Mucosa of descending colon (tissue), 3 donors: ENCODE data around the gene SORCS2. TPM values are rescaled to one million over a fixed set of nuclear protein-coding genes. Genes with fewer than 3 reads are reported as not detected.

Experiments
- ATAC-seq: fragments of 200-7000 bp; cut with Tn5 transposase; one replicate; pipeline ENCODE4 v1.9.1; 2020; ENCODE audit warnings: mild to moderate bottlenecking, moderate library complexity
- DNase-seq, 3 donors: peaks; one replicate each; pipeline ENCODE4 v3.0.0-alpha.2; 2020
- H3K36me3 ChIP-seq: fragments of 200-600 bp; one replicate; pipeline ENCODE4 v1.8.0; 2021; ENCODE audit warnings: low read depth, mild to moderate bottlenecking
- H3K4me1 ChIP-seq: fragments of 200-600 bp; one replicate; pipeline ENCODE4 v1.8.0; 2021; ENCODE audit warnings: low read depth, mild to moderate bottlenecking
- H3K4me3 ChIP-seq: fragments of 200-600 bp; one replicate; pipeline ENCODE4 v1.8.0; 2021; ENCODE audit warnings: mild to moderate bottlenecking
- H3K9me3 ChIP-seq: fragments of 200-600 bp; one replicate; pipeline ENCODE4 v1.8.0; 2021; ENCODE audit warnings: mild to moderate bottlenecking
- intact Hi-C, 2 donors: fragments of 100-400 bp; cut with DNase I in 1 of 2; cut with micrococcal nuclease in 1 of 2; formaldehyde crosslinking; loops; one replicate each; pipeline versions ENCODE4 v1.11.0 to v1.11.1; 2022; cut with DNase I, micrococcal nuclease
- total RNA-seq, 3 donors: library from RNA; stranded (reverse); fragmentation: NEBNext Ultra II Directional in 2 of 3; extraction: Animal tissue kit (Norgen Biotek cat#: 25700) in 2 of 3; gene quantifications; one replicate each; pipeline versions ENCODE4 v1.2.1 to v1.2.4, GENCODE V29; 2021 to 2023
- TF ChIP-seq, protein P1 (sequence below): fragments of 200-600 bp; IDR thresholded peaks from one replicate; pipeline ENCODE4 v1.8.0; 2022; ENCODE audit warnings: antibody characterized with exemption, mild to moderate bottlenecking
- donor health status: DM: no; HTN: no; CAD: no; lungs with moderate emphysema.
- donor health status: DM: no; HTN: no; CAD: no.
- donor health status: DM: no; HTN: yes; CAD: no.

Gene SORCS2
- total RNA-seq, 3 donors from 2014 or later: 0.20 to 3.1 (median 1.5) TPM

DNA sequence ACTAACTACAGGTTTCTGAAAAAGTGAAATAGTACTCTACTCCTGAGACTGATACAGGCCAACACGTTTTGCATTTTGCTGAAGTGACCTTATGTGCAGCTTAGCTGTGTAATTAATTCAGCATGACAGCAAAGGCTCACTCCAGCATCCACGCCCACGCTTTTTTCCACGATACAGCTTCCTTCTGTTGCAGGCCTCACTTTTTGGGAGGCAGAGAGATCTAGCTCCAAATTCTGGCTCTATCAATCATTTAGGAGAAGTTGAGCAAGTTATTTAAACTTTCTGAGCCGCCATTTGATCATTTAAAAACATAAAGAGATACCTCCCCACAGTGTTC, 587.1 kb downstream of the SORCS2 start:
- Histone ChIP-seq H3K9me3 (no peaks in the 10 kb centered on the region), H3K4me3 (no peak overlapping the region), H3K4me1 (peaks cover 10% of the 10 kb centered on the region), H3K36me3 (no peaks in the 10 kb centered on the region)
- DNase-seq (no peak), ATAC-seq (no peak)
- TF ChIP-seq, protein P1, sequence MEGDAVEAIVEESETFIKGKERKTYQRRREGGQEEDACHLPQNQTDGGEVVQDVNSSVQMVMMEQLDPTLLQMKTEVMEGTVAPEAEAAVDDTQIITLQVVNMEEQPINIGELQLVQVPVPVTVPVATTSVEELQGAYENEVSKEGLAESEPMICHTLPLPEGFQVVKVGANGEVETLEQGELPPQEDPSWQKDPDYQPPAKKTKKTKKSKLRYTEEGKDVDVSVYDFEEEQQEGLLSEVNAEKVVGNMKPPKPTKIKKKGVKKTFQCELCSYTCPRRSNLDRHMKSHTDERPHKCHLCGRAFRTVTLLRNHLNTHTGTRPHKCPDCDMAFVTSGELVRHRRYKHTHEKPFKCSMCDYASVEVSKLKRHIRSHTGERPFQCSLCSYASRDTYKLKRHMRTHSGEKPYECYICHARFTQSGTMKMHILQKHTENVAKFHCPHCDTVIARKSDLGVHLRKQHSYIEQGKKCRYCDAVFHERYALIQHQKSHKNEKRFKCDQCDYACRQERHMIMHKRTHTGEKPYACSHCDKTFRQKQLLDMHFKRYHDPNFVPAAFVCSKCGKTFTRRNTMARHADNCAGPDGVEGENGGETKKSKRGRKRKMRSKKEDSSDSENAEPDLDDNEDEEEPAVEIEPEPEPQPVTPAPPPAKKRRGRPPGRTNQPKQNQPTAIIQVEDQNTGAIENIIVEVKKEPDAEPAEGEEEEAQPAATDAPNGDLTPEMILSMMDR: no peak
- intact Hi-C loops: no loop called here

DNA sequence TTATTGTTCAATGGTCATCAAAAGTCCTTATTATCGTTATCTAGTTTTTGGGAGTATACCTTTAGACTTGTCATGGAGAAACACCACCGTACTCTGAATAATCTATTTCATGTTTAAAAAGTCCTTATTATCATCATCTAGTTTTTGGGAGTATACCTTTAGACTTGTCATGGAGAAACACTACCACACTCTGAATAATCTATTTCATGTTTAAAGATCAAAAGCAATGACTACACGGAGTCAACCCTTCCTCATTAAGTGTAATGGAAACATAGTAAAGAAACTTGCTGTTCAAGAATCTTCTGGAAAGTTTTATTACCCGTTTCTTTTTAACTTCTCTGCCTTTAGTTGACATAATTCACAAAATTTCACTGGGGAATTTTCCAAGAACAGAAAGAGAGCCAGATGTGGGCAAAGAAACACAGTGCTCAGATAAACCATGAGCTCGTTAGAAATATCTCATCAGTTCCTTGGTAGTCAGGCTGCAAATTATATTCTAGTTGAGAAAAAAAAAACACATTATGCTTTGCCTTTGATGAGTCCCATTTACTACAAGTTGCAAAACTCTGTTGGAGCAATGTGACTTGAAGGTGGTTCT, 588.5 kb downstream of the SORCS2 start:
- DNase-seq (no peak), ATAC-seq (no peak)
- TF ChIP-seq, protein P1: no peak
- Histone ChIP-seq H3K36me3 (no peaks in the 10 kb centered on the region), H3K4me1 (peaks cover 10% of the 10 kb centered on the region), H3K4me3 (no peak overlapping the region), H3K9me3 (no peaks in the 10 kb centered on the region)
- intact Hi-C loops: no loop called here

DNA sequence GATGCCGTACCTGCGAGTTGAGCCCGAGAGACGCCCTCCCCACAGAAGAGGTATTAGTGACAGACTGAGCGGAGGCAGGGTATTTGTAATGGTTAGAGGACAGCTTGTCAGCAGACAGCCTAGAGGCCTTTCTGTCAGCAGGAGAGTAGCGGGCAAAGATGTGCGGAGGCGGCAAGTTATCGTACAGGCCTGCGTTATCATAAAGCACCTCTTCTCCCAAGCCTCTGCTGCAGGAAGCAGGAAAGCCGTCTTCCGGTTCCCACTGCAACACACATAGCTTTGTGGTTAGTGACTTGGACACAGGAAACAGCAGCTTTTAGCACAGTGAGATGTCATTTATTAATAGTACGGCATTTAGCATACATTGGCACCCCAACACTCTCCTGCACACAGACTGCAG, 589.0 kb downstream of the SORCS2 start:
- DNase-seq: no peak
- no peak overlapping the region for H3K4me3 ChIP-seq
- H3K36me3 ChIP-seq: no peaks in the 10 kb centered on the region

DNA sequence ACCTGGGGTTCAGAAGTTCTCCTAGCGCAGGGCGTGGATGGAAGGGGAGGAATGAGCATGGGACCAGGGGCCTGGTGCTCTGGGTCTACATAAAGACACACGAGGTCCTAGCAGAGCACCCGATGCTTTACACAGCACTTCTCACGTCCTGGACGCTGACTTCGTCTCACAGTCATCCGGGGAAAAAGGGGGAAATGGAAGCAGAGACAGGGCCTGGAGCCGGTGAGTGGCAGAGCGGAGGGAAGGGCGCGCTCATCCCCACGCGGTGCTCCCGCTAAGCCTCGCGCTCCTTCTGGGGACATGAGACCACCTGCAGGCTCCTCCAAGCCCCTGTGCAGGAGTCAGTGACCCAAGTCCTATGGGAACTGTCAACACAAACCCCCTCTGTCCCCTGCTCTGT, 589.7 kb downstream of the SORCS2 start:
- TF ChIP-seq, protein P1: no peak
- H3K4me1 ChIP-seq: peaks cover 10% of the 10 kb centered on the region
- H3K4me3 ChIP-seq: no peak overlapping the region
- intact Hi-C loops: no loop called here
- ATAC-seq (no peak), DNase-seq (no peak)
- no peaks in the 10 kb centered on the region for H3K9me3 ChIP-seq
- H3K36me3 ChIP-seq: no peaks in the 10 kb centered on the region

More for the DNA sequence above, 589.0 kb downstream of the SORCS2 start:
- Histone ChIP-seq H3K9me3 (no peaks in the 10 kb centered on the region), H3K4me1 (peaks cover 10% of the 10 kb centered on the region)
- intact Hi-C loops: no loop called here
- TF ChIP-seq, protein P1: no peak
- no peak for ATAC-seq

DNA sequence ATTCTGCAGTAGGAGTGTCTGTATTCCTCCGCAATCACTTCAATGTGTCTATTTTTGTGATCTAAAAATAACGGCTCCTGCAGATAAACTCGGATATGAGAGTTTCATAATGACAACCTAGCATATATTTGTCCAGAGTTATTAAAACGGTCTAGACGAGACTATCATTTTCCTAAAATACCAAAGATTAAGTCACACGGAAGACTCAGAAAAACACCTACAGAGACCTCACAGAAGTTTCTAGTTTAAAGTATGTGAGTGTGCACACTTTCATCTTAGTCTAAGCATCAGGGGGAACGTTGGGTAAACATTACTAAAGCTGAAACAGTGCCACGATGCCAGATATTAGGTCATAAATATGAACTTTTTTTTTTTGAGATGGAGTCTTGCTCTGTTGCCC, 590.4 kb downstream of the SORCS2 start:
- Histone ChIP-seq H3K36me3 (no peaks in the 10 kb centered on the region), H3K9me3 (no peaks in the 10 kb centered on the region), H3K4me3 (no peak overlapping the region), H3K4me1 (peaks cover 10% of the 10 kb centered on the region)
- no peak for ATAC-seq
- intact Hi-C loops: no loop called here
- no peak for DNase-seq
- TF ChIP-seq, protein P1: no peak

GRCh38 chr4:7783541-7783940, 591.2 kb downstream of the SORCS2 start:
- H3K36me3 ChIP-seq: no peaks in the 10 kb centered on the region
- H3K4me3 ChIP-seq: no peak overlapping the region
- H3K4me1 ChIP-seq: peaks cover 10% of the 10 kb centered on the region
- intact Hi-C loops: no loop called here
- H3K9me3 ChIP-seq: no peaks in the 10 kb centered on the region
- peak; percentile 92 for ATAC-seq
- DNase-seq: peak in 1 of 3 donors; percentile 74
- TF ChIP-seq, protein P1: no peak
